Chondrocyte (in vitro differentiated cells): ENCODE results near the gene ZNF614. TPM values are rescaled to one million over a fixed set of nuclear protein-coding genes. Genes with fewer than 3 reads are reported as not detected.
"Not testable (repeated sequence)": the region's sequence is repeated elsewhere in the genome, so short reads cannot be mapped to it uniquely, and the experiment has no call there.

ENCODE experiments used
- DNase-seq: peaks from one replicate; pipeline ENCODE4 v3.0.0; 2021; ENCODE audit warnings: mixed read lengths, low spot score
- H3K27ac Mint-ChIP-seq: one replicate; pipeline ENCODE4 v1.8.0; 2021; ENCODE audit warnings: mild to moderate bottlenecking, moderate library complexity, mixed read lengths; ENCODE audit not compliant: unreplicated experiment
- H3K27me3 Mint-ChIP-seq: 2 replicates; pipeline ENCODE4 v1.8.0; 2021; ENCODE audit warnings: low read depth, mixed read lengths
- H3K36me3 Mint-ChIP-seq: 2 replicates; pipeline ENCODE4 v1.8.0; 2021; ENCODE audit warnings: low read depth, mixed read lengths
- H3K4me1 Mint-ChIP-seq: 2 replicates; pipeline ENCODE4 v1.8.0; 2021; ENCODE audit warnings: low read depth, mild to moderate bottlenecking, mixed read lengths
- H3K4me3 Mint-ChIP-seq: one replicate; pipeline ENCODE4 v1.8.0; 2021; ENCODE audit warnings: mild to moderate bottlenecking, moderate library complexity, mixed read lengths; ENCODE audit not compliant: unreplicated experiment
- H3K9me3 Mint-ChIP-seq: 2 replicates; pipeline ENCODE4 v1.8.0; 2021; ENCODE audit warnings: low read depth, mixed read lengths
- total RNA-seq: library from RNA; stranded (reverse); gene quantifications from 3 replicates; pipeline ENCODE4 v1.2.1, GENCODE V29; 2021
- TF ChIP-seq, protein P1 (sequence below): fragments of 200-600 bp; sonication (generic); IDR thresholded peaks from 2 replicates; pipeline ENCODE4 v1.5.0; 2021; ENCODE audit warnings: antibody characterized with exemption, mild to moderate bottlenecking, moderate library complexity

ZNF614 gene
- total RNA-seq, 1 donor from 2014 or later, result 7.4 TPM

DNA sequence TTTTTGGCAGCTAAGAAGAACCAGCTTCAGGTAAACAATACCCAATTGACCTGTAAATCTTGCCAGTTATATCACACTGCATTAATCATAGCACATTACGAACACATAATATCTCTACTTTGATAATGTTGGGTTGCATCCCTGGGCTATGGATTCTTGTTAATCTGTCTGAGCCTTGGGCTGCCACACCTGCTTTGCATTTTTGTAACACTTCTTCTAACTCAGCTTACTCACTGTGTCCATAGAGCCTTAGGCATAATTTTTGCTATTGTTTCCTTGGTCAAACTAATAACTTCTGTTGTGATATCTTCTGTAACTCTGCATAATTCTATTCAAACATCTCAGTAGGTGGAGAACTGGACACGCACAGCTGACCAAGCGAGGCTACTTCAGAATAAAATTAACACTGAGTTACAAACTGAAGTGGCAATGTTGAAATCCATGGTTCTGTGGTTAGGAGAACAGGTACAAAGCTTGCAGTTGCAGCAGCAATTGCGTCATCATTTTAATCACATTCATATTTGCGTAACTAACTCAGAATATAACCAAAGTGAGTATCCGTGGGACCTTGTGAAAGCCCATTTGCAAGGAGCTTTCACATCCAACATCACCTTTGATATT lies 48.0 kb downstream of the ZNF614 start:
- Mint-ChIP-seq H3K4me1 (peaks cover 2% of the 10 kb centered on the region), H3K4me3 (no peak overlapping the region), H3K27ac (no peak overlapping the region), H3K36me3 (peaks cover 36% of the 10 kb centered on the region), H3K9me3 (peaks cover 50% of the 10 kb centered on the region), H3K27me3 (no peaks in the 10 kb centered on the region)
- no peak for DNase-seq
- TF ChIP-seq, protein P1, sequence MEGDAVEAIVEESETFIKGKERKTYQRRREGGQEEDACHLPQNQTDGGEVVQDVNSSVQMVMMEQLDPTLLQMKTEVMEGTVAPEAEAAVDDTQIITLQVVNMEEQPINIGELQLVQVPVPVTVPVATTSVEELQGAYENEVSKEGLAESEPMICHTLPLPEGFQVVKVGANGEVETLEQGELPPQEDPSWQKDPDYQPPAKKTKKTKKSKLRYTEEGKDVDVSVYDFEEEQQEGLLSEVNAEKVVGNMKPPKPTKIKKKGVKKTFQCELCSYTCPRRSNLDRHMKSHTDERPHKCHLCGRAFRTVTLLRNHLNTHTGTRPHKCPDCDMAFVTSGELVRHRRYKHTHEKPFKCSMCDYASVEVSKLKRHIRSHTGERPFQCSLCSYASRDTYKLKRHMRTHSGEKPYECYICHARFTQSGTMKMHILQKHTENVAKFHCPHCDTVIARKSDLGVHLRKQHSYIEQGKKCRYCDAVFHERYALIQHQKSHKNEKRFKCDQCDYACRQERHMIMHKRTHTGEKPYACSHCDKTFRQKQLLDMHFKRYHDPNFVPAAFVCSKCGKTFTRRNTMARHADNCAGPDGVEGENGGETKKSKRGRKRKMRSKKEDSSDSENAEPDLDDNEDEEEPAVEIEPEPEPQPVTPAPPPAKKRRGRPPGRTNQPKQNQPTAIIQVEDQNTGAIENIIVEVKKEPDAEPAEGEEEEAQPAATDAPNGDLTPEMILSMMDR, result no peak

GRCh38 chr19:51978882-51979281 lies 49.3 kb downstream of the ZNF614 start:
- Mint-ChIP-seq H3K36me3 (peaks cover 45% of the 10 kb centered on the region), H3K9me3 (peaks cover 55% of the 10 kb centered on the region), H3K27ac (no peak overlapping the region), H3K27me3 (no peaks in the 10 kb centered on the region), H3K4me3 (no peak overlapping the region), H3K4me1 (no peaks in the 10 kb centered on the region)
- no peak for DNase-seq
- TF ChIP-seq, protein P1, result no peak

DNA sequence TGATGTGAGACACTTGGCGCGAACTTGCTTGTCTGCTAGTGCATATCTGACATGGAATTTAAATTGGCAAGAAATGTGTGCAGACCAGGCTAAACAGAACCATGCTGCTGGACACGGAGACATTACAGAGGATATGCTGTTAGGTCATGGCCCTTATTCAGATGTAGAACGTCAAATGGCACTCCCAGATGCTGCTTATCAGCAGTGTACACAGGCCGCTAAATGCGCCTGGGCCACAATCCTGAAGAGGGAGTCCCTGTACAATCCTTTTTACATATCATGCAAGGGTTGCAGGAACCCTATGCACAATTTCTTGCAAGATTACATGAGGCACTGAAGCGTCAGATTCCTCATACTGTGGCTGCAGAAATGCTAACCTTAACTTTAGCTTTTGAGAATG lies 50.8 kb downstream of the ZNF614 start:
- H3K4me3 Mint-ChIP-seq, result no peak overlapping the region
- no peaks in the 10 kb centered on the region for H3K4me1 Mint-ChIP-seq
- H3K27me3 Mint-ChIP-seq, result no peaks in the 10 kb centered on the region
- DNase-seq, result no peak
- H3K36me3 Mint-ChIP-seq, result peaks cover 54% of the 10 kb centered on the region
- H3K9me3 Mint-ChIP-seq, result peaks cover 63% of the 10 kb centered on the region
- H3K27ac Mint-ChIP-seq, result no peak overlapping the region
- TF ChIP-seq, protein P1, result no peak

DNA sequence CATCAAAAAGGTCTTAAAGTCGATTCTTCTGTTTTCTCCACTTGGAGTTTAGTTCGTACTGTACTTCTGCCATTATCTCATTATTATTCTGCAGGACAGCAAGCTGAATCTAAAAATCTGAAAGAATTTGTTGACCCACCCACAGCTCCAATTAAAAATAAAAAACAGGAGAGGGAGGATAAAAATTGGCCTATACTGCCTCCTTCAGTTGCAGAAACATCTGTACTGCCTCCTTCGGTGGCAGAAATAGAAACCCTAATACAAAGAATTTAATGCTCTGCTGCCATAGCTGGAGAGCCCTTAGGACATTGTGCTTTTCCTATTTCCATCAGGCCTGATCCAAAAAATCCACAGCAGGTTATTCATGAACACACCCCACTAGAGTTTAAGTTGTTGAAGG lies 51.3 kb downstream of the ZNF614 start:
- no peak overlapping the region for H3K27ac Mint-ChIP-seq
- no peaks in the 10 kb centered on the region for H3K4me1 Mint-ChIP-seq
- H3K36me3 Mint-ChIP-seq, result peaks cover 58% of the 10 kb centered on the region
- H3K9me3 Mint-ChIP-seq, result peaks cover 66% of the 10 kb centered on the region
- H3K4me3 Mint-ChIP-seq, result no peak overlapping the region
- no peak for DNase-seq
- TF ChIP-seq, protein P1, result no peak
- no peaks in the 10 kb centered on the region for H3K27me3 Mint-ChIP-seq

DNA sequence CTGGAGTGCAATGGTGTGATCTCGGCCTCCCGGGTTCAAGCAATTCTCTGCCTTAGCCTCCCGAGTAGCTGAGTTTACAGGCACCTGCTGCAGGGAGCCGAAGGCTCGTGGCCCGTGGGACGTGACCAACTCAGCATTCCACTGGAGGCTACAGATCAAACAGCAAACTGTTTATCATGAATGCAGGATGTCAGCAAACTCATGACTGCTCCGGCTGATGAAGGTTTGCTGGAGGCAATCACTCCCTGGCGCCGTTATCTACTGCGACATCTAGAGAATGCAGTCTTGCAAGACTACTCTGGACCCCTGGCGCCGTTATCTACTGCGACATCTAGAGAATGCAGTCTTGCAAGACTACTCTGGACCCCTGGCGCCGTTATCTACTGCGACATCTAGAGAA lies 52.4 kb downstream of the ZNF614 start:
- not testable (repeated sequence) for DNase-seq, H3K4me1 Mint-ChIP-seq, H3K27me3 Mint-ChIP-seq, H3K4me3 Mint-ChIP-seq, H3K27ac Mint-ChIP-seq
- peaks cover 72% of the 10 kb centered on the region for H3K9me3 Mint-ChIP-seq
- H3K36me3 Mint-ChIP-seq, result peaks cover 64% of the 10 kb centered on the region

DNA sequence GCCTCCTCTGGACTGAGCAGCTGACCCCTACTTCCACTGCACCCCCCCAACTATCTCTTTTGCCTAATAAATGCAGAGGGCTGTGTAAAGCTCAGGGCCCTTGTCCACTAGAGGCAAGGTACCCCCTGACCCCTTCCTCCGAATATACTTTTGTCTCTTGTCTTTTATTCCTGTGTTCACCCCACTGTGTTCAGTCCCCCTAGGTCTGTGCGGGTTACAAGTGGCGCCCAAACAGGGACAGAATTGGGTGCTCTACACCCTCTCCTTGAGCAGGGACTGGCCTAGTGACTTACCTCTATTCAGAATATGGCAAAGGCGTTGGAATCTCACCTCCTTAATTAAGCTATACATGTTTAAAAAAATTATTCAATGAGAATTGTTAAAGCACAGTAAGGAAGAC lies 56.6 kb downstream of the ZNF614 start:
- H3K36me3 Mint-ChIP-seq, result peaks cover 72% of the 10 kb centered on the region
- peaks cover 65% of the 10 kb centered on the region for H3K9me3 Mint-ChIP-seq
- TF ChIP-seq, protein P1, result no peak
- H3K4me1 Mint-ChIP-seq, result no peaks in the 10 kb centered on the region
- no peaks in the 10 kb centered on the region for H3K27me3 Mint-ChIP-seq
- H3K4me3 Mint-ChIP-seq, result no peak overlapping the region
- no peak for DNase-seq
- H3K27ac Mint-ChIP-seq, result no peak overlapping the region
